ENCODE data around the gene PRM1.
"Not testable (repeated sequence)": the region's sequence is repeated elsewhere in the genome, so short reads cannot be mapped to it uniquely, and the experiment has no call there.

DNA sequence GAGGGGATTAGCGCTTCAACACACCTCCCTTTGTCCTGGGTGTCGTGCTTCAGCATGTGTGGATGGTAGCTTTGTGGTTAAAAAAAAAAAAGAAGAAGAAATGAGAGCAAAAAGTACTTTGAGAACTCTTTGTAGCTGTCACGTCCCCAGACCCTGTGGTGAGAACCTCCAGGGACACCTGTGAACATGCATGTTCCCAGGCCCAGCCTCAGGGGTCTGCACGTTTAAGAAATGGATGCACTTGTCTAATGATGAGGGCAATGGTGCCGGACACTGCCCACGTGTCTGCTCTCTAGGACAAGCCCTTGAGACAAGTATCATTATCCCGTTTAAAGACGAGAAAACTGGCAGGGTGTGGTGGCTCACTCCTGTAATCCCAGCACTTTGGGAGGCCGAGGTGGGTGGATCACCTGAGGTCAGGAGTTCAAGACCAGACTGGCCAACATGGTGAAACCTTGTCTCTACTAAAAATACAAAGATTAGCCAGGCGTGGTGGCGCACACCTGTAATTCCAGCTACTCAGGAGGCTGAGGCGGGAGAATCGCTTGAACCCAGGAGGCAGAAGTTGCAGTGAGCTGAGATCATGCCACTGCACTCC is 17.9 kb upstream of the PRM1 start:
- TF ChIP-seq POLR2AphosphoS5, CTCF (IDR thresholded peaks at IDR 0.05): not testable (repeated sequence)

All from breast epithelium (tissue), 3 donors.